HTERT RPE-1 (cell line): Measurements from ENCODE around the gene SMC4.

Source experiments
- in situ Hi-C: fragments of 300-500 bp; cut with MboI; formaldehyde crosslinking; loops from 4 replicates; pipeline ENCODE4 v1.14.3; 2020; ENCODE audit warnings: low sequenced_read_pairs

Gene SMC4

DNA sequence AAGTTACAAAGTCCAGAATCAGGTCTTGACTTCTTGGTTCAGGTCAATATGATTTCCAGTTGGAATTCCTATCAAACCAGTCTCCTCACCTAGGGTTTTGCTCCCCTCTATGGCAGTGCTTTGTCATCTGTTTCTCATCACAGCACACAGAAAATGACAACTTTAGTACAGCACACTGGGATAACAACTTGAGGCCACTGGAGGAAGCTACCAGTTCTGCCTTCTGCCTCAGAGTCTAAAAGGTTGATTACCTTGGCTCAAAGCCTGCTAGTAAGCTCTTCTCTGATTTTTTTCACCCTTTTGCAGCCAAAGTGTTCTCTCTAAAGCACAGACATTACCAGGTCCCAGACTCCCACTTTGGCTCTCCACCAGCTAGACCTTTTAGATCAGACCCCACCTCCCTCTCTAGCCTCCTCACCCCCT, 75.0 kb downstream of the SMC4 start:
- in situ Hi-C loops = no loop called here

- in situ Hi-C loops = no loop called here
Observed at GRCh38 chr3:160475153-160475552, 75.7 kb downstream of the SMC4 start.

- in situ Hi-C loops = no loop called here
Observed at GRCh38 chr3:160475884-160476283, 76.4 kb downstream of the SMC4 start.

GRCh38 chr3:160477750-160478149, 78.3 kb downstream of the SMC4 start:
- in situ Hi-C loops = no loop called here

- in situ Hi-C loops = no loop called here
Observed at GRCh38 chr3:160478338-160478737, 78.9 kb downstream of the SMC4 start.

DNA sequence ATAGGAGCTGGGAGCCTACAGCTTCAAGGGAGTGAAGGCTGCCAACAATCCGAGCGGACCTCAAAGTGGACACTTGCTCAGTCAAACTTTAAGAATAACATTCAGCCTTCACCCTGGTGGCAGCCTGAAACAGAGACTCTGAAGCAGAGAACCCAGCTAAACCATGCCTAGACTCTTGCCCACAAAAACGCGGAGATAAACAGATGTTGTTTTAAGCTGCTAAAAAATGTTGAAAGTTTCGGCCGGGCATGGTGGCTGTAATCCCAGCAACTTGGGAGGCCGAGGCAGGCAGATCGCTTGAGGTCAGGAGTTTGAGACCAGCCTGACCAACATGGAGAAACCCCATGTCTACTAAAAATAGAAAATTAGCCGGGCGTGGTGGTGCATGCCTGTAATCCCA, 79.9 kb downstream of the SMC4 start:
- in situ Hi-C loops = no loop called here

DNA sequence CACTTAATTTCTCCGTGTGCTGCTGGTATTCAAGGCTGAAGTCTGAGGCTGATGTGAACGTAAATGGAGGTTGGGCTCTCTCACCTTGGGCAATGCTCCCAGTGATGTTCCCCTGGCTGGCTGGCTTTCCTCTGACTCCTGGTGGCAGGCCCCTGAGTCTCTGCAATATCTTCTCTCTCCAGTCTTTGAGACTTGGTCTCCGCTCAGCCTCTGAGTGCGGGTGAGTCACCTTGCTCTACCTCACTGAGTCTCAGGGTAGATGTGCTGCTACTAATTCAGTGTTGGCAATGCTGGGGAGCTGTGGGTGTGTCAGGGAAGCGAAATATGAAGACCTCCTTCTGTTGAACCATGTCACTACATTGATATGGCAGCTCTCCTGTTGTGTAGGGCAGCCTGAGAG, 81.5 kb downstream of the SMC4 start:
- in situ Hi-C loops = no loop called here

GRCh38 chr3:160481856-160482255, 82.4 kb downstream of the SMC4 start:
- in situ Hi-C loops = no loop called here

- in situ Hi-C loops = no loop called here
Observed at GRCh38 chr3:160482796-160483195, 83.3 kb downstream of the SMC4 start.
